Upper lobe of left lung (tissue), 6 donors: Measurements from ENCODE around the gene XXYLT1. TPM values are rescaled to one million over a fixed set of nuclear protein-coding genes. Genes with fewer than 3 reads are reported as not detected.

ENCODE experiments used
- ATAC-seq, 2 donors: fragments of 200-7000 bp; cut with Tn5 transposase; one replicate each; pipeline ENCODE4 v1.9.1; 2022; ENCODE audit warnings: mild to moderate bottlenecking in 2 of 2, moderate library complexity in 2 of 2; ENCODE audit not compliant: low FRiP score in 2 of 2
- DNase-seq, 2 donors: peaks; one replicate each; pipeline ENCODE4 v3.0.0-alpha.2; 2019 to 2020
- H3K27ac ChIP-seq, 4 donors: fragments of 200-600 bp; sonication (generic); one replicate each; pipeline ENCODE4 v1.5.1; 2016 to 2019
- H3K27me3 ChIP-seq, 4 donors: fragments of 200-600 bp; sonication (generic); one replicate each; pipeline ENCODE4 v1.5.1; 2017 to 2019
- H3K36me3 ChIP-seq, 4 donors: fragments of 200-600 bp; sonication (generic); one replicate each; pipeline ENCODE4 v1.5.1; 2016 to 2019
- H3K4me1 ChIP-seq, 4 donors: fragments of 200-600 bp; sonication (generic); one replicate each; pipeline ENCODE4 v1.5.1; 2018 to 2019
- H3K4me3 ChIP-seq, 4 donors: fragments of 200-600 bp; sonication (generic); one replicate each; pipeline ENCODE4 v1.5.1; 2017 to 2019; ENCODE audit warnings: mild to moderate bottlenecking in 2 of 4, moderate library complexity in 1 of 4
- H3K9me3 ChIP-seq, 4 donors: fragments of 200-600 bp; sonication (generic); one replicate each; pipeline ENCODE4 v1.5.1; 2018 to 2019
- EP300 ChIP-seq, 4 donors: sonication (generic); formaldehyde crosslinking; IDR thresholded peaks; one replicate each; pipeline ENCODE4 v1.5.1; 2017; ENCODE audit warnings: antibody characterized with exemption in 4 of 4, control low read depth in 2 of 4
- POLR2A ChIP-seq, 4 donors: fragments of 450-650 bp; IDR thresholded peaks; one replicate each; pipeline ENCODE4 v1.5.1; 2016 to 2017; ENCODE audit warnings: antibody characterized with exemption in 4 of 4, mild to moderate bottlenecking in 2 of 4
- POLR2AphosphoS5 ChIP-seq, 2 donors: sonication (generic); formaldehyde crosslinking; IDR thresholded peaks; one replicate each; pipeline ENCODE4 v1.5.1; 2017; ENCODE audit warnings: antibody characterized with exemption in 2 of 2
- WGBS, 2 donors: methylation state at CpG; one replicate each; pipeline ENCODE4 v1.1.5; 2017 to 2018; 5-methylcytosine and 5-hydroxymethylcytosine counted together
- total RNA-seq, 6 donors: library from RNA; depleted of rRNA in 4 of 6; stranded (reverse); fragments of >200 nt in 4 of 6; gene quantifications; one replicate each; pipeline versions ENCODE4 v1.1.0 to v1.2.1, GENCODE V29; 2016 to 2021
- TF ChIP-seq, protein P1 (sequence below), 6 experiments: fragments of 450-650 bp in 4 of 6; fragments of 200-600 bp in 2 of 6; sonication (generic) in 2 of 6; IDR thresholded peaks; one replicate each; pipeline ENCODE4 v1.5.1; 2016 to 2019; ENCODE audit warnings: antibody characterized with exemption in 6 of 6
- donor health status: DM: no; HTN: no; CAD: no; lungs with moderate emphysema.
- donor health status: DM: no; HTN: yes; CAD: no; lungs with severe emphysema.

The XXYLT1 gene
- total RNA-seq, 6 donors from 2014 or later = 6.3 to 9.6 (median 8.6) TPM

DNA sequence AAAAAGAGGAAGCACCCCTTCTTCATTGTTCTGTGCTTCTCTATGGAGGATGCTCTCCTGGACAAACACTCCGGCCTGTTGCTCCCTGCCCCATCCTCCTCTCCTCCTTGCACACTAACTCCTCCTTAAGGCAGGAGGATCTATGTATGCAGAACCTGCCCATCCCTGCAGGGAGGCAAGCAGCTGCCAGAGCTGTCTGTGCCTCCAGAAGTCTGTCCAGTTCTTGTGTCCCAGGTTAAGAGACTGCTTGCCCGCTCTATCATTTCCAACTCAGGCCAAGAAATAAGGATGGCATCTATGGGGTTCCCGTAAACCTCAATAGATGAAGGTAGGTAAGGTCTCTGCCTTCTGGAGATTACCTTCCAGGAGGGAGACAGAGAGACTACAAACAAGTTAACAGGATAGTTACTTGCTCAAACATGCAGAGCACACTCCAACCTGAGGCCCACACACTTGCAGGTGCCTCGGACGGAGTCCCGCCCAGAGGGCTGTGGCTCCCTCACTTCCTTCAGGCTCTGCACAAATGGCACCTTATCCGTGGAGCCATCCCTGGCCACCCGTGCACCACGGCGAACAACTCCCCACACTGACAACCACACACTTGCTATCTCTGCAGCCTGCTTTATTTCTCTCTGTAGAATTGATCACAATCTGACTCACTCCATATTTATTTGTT lies 6.9 kb downstream of the XXYLT1 start:
- no peak for ATAC-seq
- 86 to 89% methylated on average over 9 to 10 of the region's 10 CpGs for WGBS, 2 donors
- Histone ChIP-seq H3K9me3 (no peaks in the 10 kb centered on the region), H3K4me1 (peaks cover 14 to 41% (median 31%) of the 10 kb centered on the region in 4 donors), H3K36me3 (peaks cover 0 to 4% (median 0%) of the 10 kb centered on the region in 4 donors), H3K27me3 (no peaks in the 10 kb centered on the region), H3K27ac (peak overlapping the region in 2 of 4 donors; percentile 30 to 58), H3K4me3 (no peak overlapping the region)
- no peak for DNase-seq
- TF ChIP-seq, protein P1, sequence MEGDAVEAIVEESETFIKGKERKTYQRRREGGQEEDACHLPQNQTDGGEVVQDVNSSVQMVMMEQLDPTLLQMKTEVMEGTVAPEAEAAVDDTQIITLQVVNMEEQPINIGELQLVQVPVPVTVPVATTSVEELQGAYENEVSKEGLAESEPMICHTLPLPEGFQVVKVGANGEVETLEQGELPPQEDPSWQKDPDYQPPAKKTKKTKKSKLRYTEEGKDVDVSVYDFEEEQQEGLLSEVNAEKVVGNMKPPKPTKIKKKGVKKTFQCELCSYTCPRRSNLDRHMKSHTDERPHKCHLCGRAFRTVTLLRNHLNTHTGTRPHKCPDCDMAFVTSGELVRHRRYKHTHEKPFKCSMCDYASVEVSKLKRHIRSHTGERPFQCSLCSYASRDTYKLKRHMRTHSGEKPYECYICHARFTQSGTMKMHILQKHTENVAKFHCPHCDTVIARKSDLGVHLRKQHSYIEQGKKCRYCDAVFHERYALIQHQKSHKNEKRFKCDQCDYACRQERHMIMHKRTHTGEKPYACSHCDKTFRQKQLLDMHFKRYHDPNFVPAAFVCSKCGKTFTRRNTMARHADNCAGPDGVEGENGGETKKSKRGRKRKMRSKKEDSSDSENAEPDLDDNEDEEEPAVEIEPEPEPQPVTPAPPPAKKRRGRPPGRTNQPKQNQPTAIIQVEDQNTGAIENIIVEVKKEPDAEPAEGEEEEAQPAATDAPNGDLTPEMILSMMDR (IDR thresholded peaks at IDR 0.05) = no peak
- TF ChIP-seq EP300 (IDR thresholded peaks at IDR 0.05) (no peak), POLR2A (IDR thresholded peaks at IDR 0.05) (no peak), POLR2AphosphoS5 (IDR thresholded peaks at IDR 0.05) (no peak)

DNA sequence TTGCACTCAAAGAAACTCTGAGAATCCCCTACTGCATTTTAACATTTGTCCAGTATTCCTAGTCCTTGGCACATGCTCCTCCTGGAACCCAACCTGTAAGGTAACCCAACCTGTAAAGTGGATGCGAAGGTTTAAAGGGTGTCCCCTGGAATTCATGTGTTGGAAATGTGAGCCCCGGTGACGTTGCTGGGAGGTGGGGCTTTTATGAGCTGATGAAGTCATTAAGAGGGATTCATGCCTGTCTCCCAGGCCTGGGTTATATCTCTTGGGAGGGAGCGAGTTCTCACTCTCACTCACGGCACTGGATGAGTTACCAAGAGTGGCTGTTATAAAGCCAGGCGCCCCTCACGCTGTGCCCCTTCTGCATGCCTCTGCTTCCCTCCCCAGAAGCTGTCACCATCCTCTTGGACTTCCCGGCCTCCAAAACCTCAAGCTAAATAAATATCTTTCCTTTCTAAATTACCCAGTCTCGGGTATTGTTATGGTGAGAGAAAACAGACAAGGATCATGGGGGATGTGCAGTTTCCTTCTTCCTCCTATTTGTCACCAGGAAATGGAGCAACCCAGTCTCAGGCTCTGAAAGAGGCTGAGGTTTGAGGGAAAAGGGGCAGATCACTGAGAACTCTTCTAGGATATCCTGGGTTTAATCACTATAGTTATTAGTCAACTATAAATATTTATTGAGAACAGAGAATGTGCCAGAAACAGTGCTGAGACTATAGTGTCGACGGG lies 7.6 kb downstream of the XXYLT1 start:
- no peak for ATAC-seq
- Histone ChIP-seq H3K36me3 (peaks cover 0 to 4% (median 0%) of the 10 kb centered on the region in 4 donors), H3K4me1 (peaks cover 21 to 43% (median 35%) of the 10 kb centered on the region in 4 donors), H3K27ac (peak overlapping the region in 3 of 4 donors; percentile 28 to 58 (median 30)), H3K9me3 (no peaks in the 10 kb centered on the region), H3K27me3 (no peaks in the 10 kb centered on the region), H3K4me3 (no peak overlapping the region)
- TF ChIP-seq POLR2AphosphoS5 (IDR thresholded peaks at IDR 0.05) (no peak), POLR2A (IDR thresholded peaks at IDR 0.05) (no peak), EP300 (IDR thresholded peaks at IDR 0.05) (no peak)
- TF ChIP-seq, protein P1 (IDR thresholded peaks at IDR 0.05) = no peak
- 60 to 75% methylated on average over 11 of the region's 11 CpGs for WGBS, 2 donors
- DNase-seq = no peak

DNA sequence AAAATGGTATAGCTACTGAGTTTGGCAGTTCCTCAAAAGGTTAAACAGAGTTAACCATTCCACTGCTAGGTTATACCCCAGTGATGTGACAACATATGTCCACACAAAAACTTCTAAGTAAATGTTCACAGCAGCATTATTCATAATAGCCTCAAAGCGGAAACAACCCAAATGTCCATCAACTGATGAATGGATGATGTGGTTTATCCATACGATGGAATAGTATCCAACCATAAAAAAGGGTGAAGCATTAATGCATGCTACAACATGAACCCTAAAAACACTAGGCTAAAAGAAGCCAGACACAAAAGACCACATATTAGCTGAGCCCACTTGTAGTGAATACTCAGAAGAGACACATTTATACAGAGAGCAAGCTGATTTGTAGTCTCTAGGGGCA lies 9.0 kb downstream of the XXYLT1 start:
- Histone ChIP-seq H3K4me1 (peaks cover 26 to 45% (median 40%) of the 10 kb centered on the region in 4 donors), H3K36me3 (peaks cover 0 to 4% (median 0%) of the 10 kb centered on the region in 4 donors), H3K9me3 (no peaks in the 10 kb centered on the region), H3K27ac (no peak overlapping the region), H3K27me3 (no peaks in the 10 kb centered on the region), H3K4me3 (no peak overlapping the region)
- WGBS, 2 donors = 91 to 96% methylated on average over 2 of the region's 2 CpGs
- DNase-seq (no peak), ATAC-seq (no peak)
- TF ChIP-seq POLR2AphosphoS5 (IDR thresholded peaks at IDR 0.05) (no peak), EP300 (IDR thresholded peaks at IDR 0.05) (no peak), POLR2A (IDR thresholded peaks at IDR 0.05) (no peak)
- TF ChIP-seq, protein P1 (IDR thresholded peaks at IDR 0.05) = no peak

DNA sequence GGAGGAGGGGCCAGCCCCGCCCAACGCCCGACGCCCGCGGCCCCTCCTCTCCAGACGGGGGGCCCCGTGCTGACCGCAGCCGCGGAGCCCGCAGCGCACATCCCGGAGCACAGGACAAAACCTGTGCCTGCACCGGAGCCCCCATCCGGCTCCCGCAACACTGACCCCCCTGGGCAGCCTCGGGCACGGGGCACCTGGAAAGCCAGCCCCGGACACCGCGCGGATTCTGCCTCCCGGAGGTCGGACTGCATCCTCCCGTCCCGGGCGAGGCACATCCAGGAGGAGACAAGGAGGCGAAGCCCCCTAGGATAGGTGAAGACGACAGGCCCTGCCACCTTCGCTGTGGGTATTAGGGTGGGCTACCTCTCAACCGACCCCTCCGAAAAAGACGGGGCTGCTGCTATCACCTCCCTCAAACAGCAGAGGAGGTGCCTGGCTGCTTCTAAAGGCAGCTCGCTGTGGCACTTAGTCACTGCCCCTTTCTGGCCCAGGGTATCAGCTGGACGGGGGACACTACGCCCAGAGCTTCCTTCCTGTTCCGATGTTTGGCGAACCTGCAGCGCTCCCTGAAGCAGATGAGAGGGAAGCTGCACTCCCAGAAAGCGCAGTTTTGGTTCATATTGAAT lies 10.6 kb downstream of the XXYLT1 start:
- Histone ChIP-seq H3K9me3 (no peaks in the 10 kb centered on the region), H3K4me3 (peak overlapping the region; percentile 35 to 71 (median 66)), H3K4me1 (peaks cover 26 to 45% (median 40%) of the 10 kb centered on the region in 4 donors), H3K27ac (peak overlapping the region; percentile 77 to 96 (median 96)), H3K27me3 (no peaks in the 10 kb centered on the region), H3K36me3 (no peaks in the 10 kb centered on the region)
- WGBS, 2 donors = 6 to 27% methylated on average over 7 to 23 of the region's 41 CpGs
- ATAC-seq (peak; percentile 38 to 47), DNase-seq (peak in 1 of 2 donors; percentile 66)
- TF ChIP-seq, protein P1 (IDR thresholded peaks at IDR 0.05) = peak in 1 of 6 experiments; percentile 10
- TF ChIP-seq POLR2A (IDR thresholded peaks at IDR 0.05) (no peak), POLR2AphosphoS5 (IDR thresholded peaks at IDR 0.05) (peak in 1 of 2 donors; percentile 16)
